ENCODE results near the gene C2orf81.
A peak's percentile ranks its signal among the peaks of the same experiment; 100 is the strongest.
"Not testable (repeated sequence)": the region's sequence is repeated elsewhere in the genome, so short reads cannot be mapped to it uniquely, and the experiment has no call there.

The C2orf81 gene

DNA sequence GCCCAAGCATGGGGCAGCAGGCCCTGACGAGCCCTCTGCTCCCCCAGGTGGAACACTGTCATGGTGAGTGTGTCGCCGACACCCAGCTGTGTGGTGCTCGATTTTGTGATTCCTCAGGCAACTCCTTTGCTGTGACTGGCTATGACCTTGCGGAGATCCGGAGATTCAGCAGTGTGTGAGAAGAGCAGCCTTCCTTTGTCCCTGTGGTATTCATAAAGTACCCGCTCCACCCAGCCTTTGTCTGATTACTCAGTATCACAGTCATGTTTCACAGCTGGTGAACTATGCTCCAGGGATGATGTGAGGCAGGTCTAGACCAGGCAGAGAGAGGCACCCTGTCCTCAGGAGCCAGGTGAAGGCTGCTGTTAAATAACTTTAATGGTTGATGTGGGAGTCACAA, 4.1 kb upstream of the C2orf81 start:
- TF ChIP-seq, protein P1, sequence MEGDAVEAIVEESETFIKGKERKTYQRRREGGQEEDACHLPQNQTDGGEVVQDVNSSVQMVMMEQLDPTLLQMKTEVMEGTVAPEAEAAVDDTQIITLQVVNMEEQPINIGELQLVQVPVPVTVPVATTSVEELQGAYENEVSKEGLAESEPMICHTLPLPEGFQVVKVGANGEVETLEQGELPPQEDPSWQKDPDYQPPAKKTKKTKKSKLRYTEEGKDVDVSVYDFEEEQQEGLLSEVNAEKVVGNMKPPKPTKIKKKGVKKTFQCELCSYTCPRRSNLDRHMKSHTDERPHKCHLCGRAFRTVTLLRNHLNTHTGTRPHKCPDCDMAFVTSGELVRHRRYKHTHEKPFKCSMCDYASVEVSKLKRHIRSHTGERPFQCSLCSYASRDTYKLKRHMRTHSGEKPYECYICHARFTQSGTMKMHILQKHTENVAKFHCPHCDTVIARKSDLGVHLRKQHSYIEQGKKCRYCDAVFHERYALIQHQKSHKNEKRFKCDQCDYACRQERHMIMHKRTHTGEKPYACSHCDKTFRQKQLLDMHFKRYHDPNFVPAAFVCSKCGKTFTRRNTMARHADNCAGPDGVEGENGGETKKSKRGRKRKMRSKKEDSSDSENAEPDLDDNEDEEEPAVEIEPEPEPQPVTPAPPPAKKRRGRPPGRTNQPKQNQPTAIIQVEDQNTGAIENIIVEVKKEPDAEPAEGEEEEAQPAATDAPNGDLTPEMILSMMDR (IDR thresholded peaks at IDR 0.05): no peak
- peaks cover 12 to 15% of the 10 kb centered on the region in 2 experiments for H3K4me1 ChIP-seq (ENCODE audit: control insufficient read depth in 1 of 2, insufficient read depth in 1 of 2, low read depth in 1 of 2, low read length in 1 of 2)
- H3K36me3 ChIP-seq: no peaks in the 10 kb centered on the region
- peaks cover 30% of the 10 kb centered on the region for H3K27me3 ChIP-seq
- no peak overlapping the region for H3K27ac ChIP-seq
- H3K4me3 ChIP-seq (ENCODE audit: low read depth in 1 of 2, low read length in 1 of 2): no peak overlapping the region
- no peaks in the 10 kb centered on the region for H3K9me3 ChIP-seq

DNA sequence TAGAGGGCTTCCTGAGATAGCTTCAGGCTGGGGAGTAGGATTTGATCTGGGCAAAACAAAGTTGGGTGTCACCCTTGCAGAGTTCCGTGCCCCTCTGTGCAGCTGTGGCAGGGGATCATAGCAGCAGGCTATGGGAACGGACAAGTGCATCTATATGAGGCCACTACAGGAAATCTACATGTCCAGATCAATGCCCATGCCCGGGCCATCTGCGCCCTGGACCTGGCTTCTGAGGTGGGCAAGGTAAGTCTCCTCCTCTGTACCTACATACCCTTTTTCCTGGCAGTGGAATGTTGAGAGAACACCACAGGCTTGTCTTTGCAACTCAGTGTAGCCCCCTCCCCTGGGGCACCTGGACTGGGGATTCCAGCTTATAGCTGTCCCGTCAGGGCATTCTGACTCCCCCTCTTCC, 3.6 kb upstream of the C2orf81 start:
- Histone ChIP-seq H3K4me1 (ENCODE audit: control insufficient read depth in 1 of 2, insufficient read depth in 1 of 2, low read depth in 1 of 2, low read length in 1 of 2) (peaks cover 14 to 15% of the 10 kb centered on the region in 2 experiments), H3K27ac (no peak overlapping the region), H3K9me3 (no peaks in the 10 kb centered on the region), H3K36me3 (no peaks in the 10 kb centered on the region), H3K27me3 (peaks cover 35% of the 10 kb centered on the region), H3K4me3 (ENCODE audit: low read depth in 1 of 2, low read length in 1 of 2) (no peak overlapping the region)
- TF ChIP-seq, protein P1 (IDR thresholded peaks at IDR 0.05): no peak

GRCh38 chr2:74424139-74424992, 2.9 kb upstream of the C2orf81 start:
- peaks cover 42% of the 10 kb centered on the region for H3K27me3 ChIP-seq
- H3K27ac ChIP-seq: no peak overlapping the region
- no peak overlapping the region for H3K4me3 ChIP-seq (ENCODE audit: low read depth in 1 of 2, low read length in 1 of 2)
- TF ChIP-seq, protein P1 (IDR thresholded peaks at IDR 0.05): no peak
- H3K4me1 ChIP-seq (ENCODE audit: control insufficient read depth in 1 of 2, insufficient read depth in 1 of 2, low read depth in 1 of 2, low read length in 1 of 2): peaks cover 14 to 15% of the 10 kb centered on the region in 2 experiments
- no peaks in the 10 kb centered on the region for H3K9me3 ChIP-seq
- no peaks in the 10 kb centered on the region for H3K36me3 ChIP-seq

GRCh38 chr2:74423231-74424095, 2.0 kb upstream of the C2orf81 start:
- H3K4me1 ChIP-seq (ENCODE audit: control insufficient read depth in 1 of 2, insufficient read depth in 1 of 2, low read depth in 1 of 2, low read length in 1 of 2): peaks cover 14 to 15% of the 10 kb centered on the region in 2 experiments
- H3K27me3 ChIP-seq: peaks cover 44% of the 10 kb centered on the region
- H3K27ac ChIP-seq: no peak overlapping the region
- H3K36me3 ChIP-seq: no peaks in the 10 kb centered on the region
- no peak overlapping the region for H3K4me3 ChIP-seq (ENCODE audit: low read depth in 1 of 2, low read length in 1 of 2)
- TF ChIP-seq, protein P1 (IDR thresholded peaks at IDR 0.05): no peak
- no peaks in the 10 kb centered on the region for H3K9me3 ChIP-seq

GRCh38 chr2:74420443-74421103, 846 bp downstream of the C2orf81 start:
- H3K4me3 ChIP-seq (ENCODE audit: low read depth in 1 of 2, low read length in 1 of 2): peak overlapping the region; percentile 63 to 84

More at GRCh38 chr2:74420443-74421103, 846 bp downstream of the C2orf81 start:
- peaks cover 16 to 21% of the 10 kb centered on the region in 2 experiments for H3K4me1 ChIP-seq (ENCODE audit: control insufficient read depth in 1 of 2, insufficient read depth in 1 of 2, low read depth in 1 of 2, low read length in 1 of 2)
- not testable (repeated sequence) for H3K27ac ChIP-seq, H3K9me3 ChIP-seq, H3K36me3 ChIP-seq
- peaks cover 73% of the 10 kb centered on the region for H3K27me3 ChIP-seq

Data from neutrophil (primary cell).